K562 treated with DMSO at 1 percent for 12 hours (cell line): ENCODE results near the gene KCMF1. TPM values are rescaled to one million over a fixed set of nuclear protein-coding genes. Genes with fewer than 3 reads are reported as not detected.

Source experiments
- total RNA-seq: library from RNA; unstranded; fragments of 300-600 nt; gene quantifications from 2 replicates; pipeline ENCODE4 v1.2.3, GENCODE V29; 2022; ENCODE audit not compliant: insufficient read depth

The KCMF1 gene
- total RNA-seq: 19.9 and 54.7 TPM in 2 replicates

GRCh38 chr2:84970868-84971509 lies at the start of gene KCMF1:
TSS of gene KCMF1 (plus strand) at chr2:84971161. CDS start at chr2:84971452, 291 bp downstream.

Other genes starting within 250 kb of the KCMF1 start
- 0.48 TPM in 1 of 2 replicates, not detected in the other for gene TRABD2A, start 90.1 kb upstream of the KCMF1 start, total RNA-seq
- gene TMSB10, start 65.5 kb upstream of the KCMF1 start, total RNA-seq: 1,337 and 1,815 TPM in 2 replicates
- gene TCF7L1, start 162.2 kb downstream of the KCMF1 start, total RNA-seq: not detected in 2 replicates